Thyroid gland (tissue), 4 donors: ENCODE measurements around the gene RTRAF.

Experiments
- CTCF ChIP-seq, 6 experiments: fragments of 200-600 bp in 3 of 6; fragments of 450-650 bp in 3 of 6; sonication (generic) in 3 of 6; IDR thresholded peaks; one replicate each; pipeline ENCODE4 v1.5.1; 2016 to 2019; ENCODE audit warnings: antibody characterized with exemption in 6 of 6, mild to moderate bottlenecking in 2 of 6, inconsistent platforms in 1 of 6, moderate library complexity in 1 of 6
- POLR2A ChIP-seq, 2 donors: fragments of 450-650 bp; IDR thresholded peaks; one replicate each; pipeline ENCODE4 v1.6.1; 2017; ENCODE audit warnings: antibody characterized with exemption in 2 of 2, mild to moderate bottlenecking in 2 of 2, moderate library complexity in 1 of 2

GRCh38 chr14:52046376-52046917 lies 57.1 kb downstream of the RTRAF start:
- TF ChIP-seq POLR2A (IDR thresholded peaks at IDR 0.05) (no peak), CTCF (IDR thresholded peaks at IDR 0.05) (no peak)
